A549 (cell line): ENCODE measurements around the gene KCND3. TPM values are rescaled to one million over a fixed set of nuclear protein-coding genes. Genes with fewer than 3 reads are reported as not detected.

Source experiments
- ATAC-seq, 2 experiments: fragments of 200-7000 bp in 1 of 2; fragments of >200 bp in 1 of 2; cut with Nextera tagmentation in 1 of 2; cut with Tn5 transposase in 1 of 2; 3 replicates each; pipeline versions ENCODE4 v1.8.0 to v1.9.1; 2018 to 2020; ENCODE audit warnings: mild to moderate bottlenecking in 1 of 2, moderate library complexity in 1 of 2
- CTCF ChIA-PET: fragments of 300-600 bp; sonication (Branson Sonifier 250); formaldehyde crosslinking; extraction: SDS; loops from one replicate; lab custom pipeline; 2021; ENCODE audit warnings: antibody characterized with exemption, inconsistent platforms; lab: Yijun Ruan, JAX
- POLR2A ChIA-PET: fragments of 350-600 bp; formaldehyde crosslinking; extraction: SDS; loops from one replicate; lab custom pipeline; 2021; ENCODE audit warnings: antibody characterized with exemption, inconsistent platforms; lab: Yijun Ruan, JAX
- DNase-seq, 2 experiments: peaks; one replicate each; pipeline versions ENCODE4 v3.0.0 to v3.0.0-alpha.2; 2011 to 2016; ENCODE audit warnings: low read depth in 1 of 2, low spot score in 1 of 2
- FAIRE-seq: peaks from 2 replicates; lab custom pipeline; 2011; peaks lifted over from hg19 to GRCh38; lab: Jason Lieb, UNC
- H3K27ac ChIP-seq, 2 experiments: fragments of >200 bp; sonication (Bioruptor Twin); formaldehyde crosslinking; 3 replicates each; pipeline ENCODE4 v1.5.1; 2016 to 2017
- H3K4me1 ChIP-seq: fragments of >200 bp; sonication (Bioruptor Twin); formaldehyde crosslinking; 3 replicates; pipeline ENCODE4 v1.6.1; 2016
- H3K4me2 ChIP-seq: fragments of >200 bp; sonication (Bioruptor Twin); formaldehyde crosslinking; 3 replicates; pipeline ENCODE4 v1.6.1; 2016
- H3K4me3 ChIP-seq: fragments of >200 bp; sonication (Bioruptor Twin); formaldehyde crosslinking; 3 replicates; pipeline ENCODE4 v1.5.1; 2016
- H3K9me3 ChIP-seq: fragments of >200 bp; sonication (Bioruptor Twin); formaldehyde crosslinking; 3 replicates; pipeline ENCODE4 v1.6.1; 2016
- BCL3 ChIP-seq: fragments of >200 bp; sonication (Bioruptor Twin); formaldehyde crosslinking; IDR thresholded peaks from 3 replicates; pipeline ENCODE4 v1.6.1; 2016
- CBX2 ChIP-seq: fragments of 200-600 bp; sonication (generic); IDR thresholded peaks from 2 replicates; pipeline ENCODE4 v1.6.1; 2016; ENCODE audit warnings: low read depth, mild to moderate bottlenecking, borderline replicate concordance
- EHF ChIP-seq: fragments of 250-450 bp; sonication (Bioruptor Pico); IDR thresholded peaks from 2 replicates; pipeline ENCODE4 v1.5.0; 2020; ENCODE audit warnings: mild to moderate bottlenecking
- EHMT2 ChIP-seq: fragments of 200-600 bp; sonication (generic); IDR thresholded peaks from 2 replicates; pipeline ENCODE4 v1.6.1; 2016; ENCODE audit warnings: antibody characterized with exemption, low read depth, mild to moderate bottlenecking, moderate library complexity
- GATA3 ChIP-seq: IDR thresholded peaks from 2 replicates; pipeline ENCODE4 v1.6.1; 2012; ENCODE audit warnings: borderline replicate concordance
- HDAC2 ChIP-seq: fragments of 200-600 bp; sonication (generic); IDR thresholded peaks from 2 replicates; pipeline ENCODE4 v1.6.1; 2016
- HMGXB4 ChIP-seq: fragments of 250-450 bp; sonication (Bioruptor Pico); IDR thresholded peaks from 2 replicates; pipeline ENCODE4 v1.5.0; 2021; ENCODE audit warnings: mild to moderate bottlenecking, moderate library complexity, borderline replicate concordance
- HOXB13 ChIP-seq: fragments of 250-450 bp; sonication (Bioruptor Pico); IDR thresholded peaks from 2 replicates; pipeline ENCODE4 v1.5.0; 2020; ENCODE audit warnings: low read depth, mild to moderate bottlenecking, moderate library complexity
- JUN ChIP-seq, 2 experiments: fragments of >200 bp; sonication (Bioruptor Twin); formaldehyde crosslinking; IDR thresholded peaks; 2 replicates in 1 of 2; 3 replicates in 1 of 2; pipeline ENCODE4 v1.6.1; 2016 to 2017
- JUNB ChIP-seq: fragments of >200 bp; sonication (Bioruptor Twin); formaldehyde crosslinking; IDR thresholded peaks from 2 replicates; pipeline ENCODE4 v1.6.1; 2016
- KDM5A ChIP-seq: fragments of 200-600 bp; sonication (generic); IDR thresholded peaks from 2 replicates; pipeline ENCODE4 v1.6.1; 2016; ENCODE audit warnings: antibody characterized with exemption, mild to moderate bottlenecking
- MAX ChIP-seq: IDR thresholded peaks from 2 replicates; pipeline ENCODE4 v1.6.1; 2012
- MYC ChIP-seq: IDR thresholded peaks from 2 replicates; pipeline ENCODE4 v1.6.1; 2012; ENCODE audit warnings: mild to moderate bottlenecking, inconsistent platforms, low read length, improper control_type of control experiment, borderline replicate concordance
- NR3C1 ChIP-seq: fragments of >200 bp; sonication (Bioruptor Twin); formaldehyde crosslinking; IDR thresholded peaks from 3 replicates; pipeline ENCODE4 v1.6.1; 2017
- PHF8 ChIP-seq: fragments of 200-600 bp; sonication (generic); IDR thresholded peaks from 2 replicates; pipeline ENCODE4 v1.6.1; 2016; ENCODE audit warnings: low read depth, mild to moderate bottlenecking, antibody characterized with exemption, moderate library complexity, borderline replicate concordance
- RAD21 ChIP-seq, 2 experiments: fragments of >200 bp in 1 of 2; sonication (Bioruptor Twin) in 1 of 2; formaldehyde crosslinking in 1 of 2; IDR thresholded peaks in 1 of 2; conservative IDR thresholded peaks in 1 of 2; 2 replicates in 1 of 2; 3 replicates in 1 of 2; pipeline ENCODE4 v1.6.1; 2012 to 2018; ENCODE audit warnings: inconsistent platforms in 1 of 2
- REST ChIP-seq: fragments of 200-600 bp; sonication (generic); IDR thresholded peaks from 2 replicates; pipeline ENCODE4 v1.6.1; 2016; ENCODE audit warnings: antibody characterized with exemption, mild to moderate bottlenecking, moderate library complexity
- SREBF2 ChIP-seq: fragments of 450-650 bp; IDR thresholded peaks from 2 replicates; pipeline ENCODE4 v1.6.1; 2014; ENCODE audit warnings: mild to moderate bottlenecking, moderate library complexity
- USF2 ChIP-seq: fragments of 450-650 bp; IDR thresholded peaks from 2 replicates; pipeline ENCODE4 v1.6.1; 2014; ENCODE audit warnings: antibody characterized with exemption
- ZC3H11A ChIP-seq: fragments of 450-650 bp; IDR thresholded peaks from 2 replicates; pipeline ENCODE4 v1.6.1; 2014; ENCODE audit warnings: antibody characterized with exemption, mild to moderate bottlenecking
- ZFP36 ChIP-seq: fragments of 450-650 bp; IDR thresholded peaks from 2 replicates; pipeline ENCODE4 v1.6.1; 2014; ENCODE audit warnings: borderline replicate concordance; ENCODE audit not compliant: partially characterized antibody
- WGBS: methylation state at CpG from one replicate; pipeline ENCODE4 v1.1.6; 2017; ENCODE audit errors: missing lambda C conversion rate; 5-methylcytosine and 5-hydroxymethylcytosine counted together
- polyA plus RNA-seq, 4 experiments: library from polyadenylated mRNA; depleted of rRNA in 3 of 4; stranded (reverse); fragments of >200 nt; fragmentation: RNase III in 1 of 4; extraction: RNeasy Plus Mini Kit Qiagen cat#74134 plus additional on column Dnase treatment in 1 of 4; gene quantifications; 2 replicates in 3 of 4; 3 replicates in 1 of 4; pipeline ENCODE4 v1.2.3, GENCODE V29; 2011 to 2017

The KCND3 gene
- polyA plus RNA-seq, 2 of the 4 experiments (the other 2 are of a cell fraction), result not detected

- no peak overlapping the region for H3K4me2 ChIP-seq
- DNase-seq (no peak), ATAC-seq (no peak), FAIRE-seq (no peak)
- 3% methylated on average over 4 of the region's 7 CpGs for WGBS
- no peaks in the 10 kb centered on the region for H3K4me1 ChIP-seq
- no peak for TF ChIP-seq HMGXB4 (CRISPR knock-in tag)
- TF ChIP-seq ZFP36, result no peak
- no peak overlapping the region for H3K27ac ChIP-seq
- ChIA-PET CTCF (no interaction called here), POLR2A (no interaction called here)
- no peak overlapping the region for H3K4me3 ChIP-seq
- H3K9me3 ChIP-seq, result no peaks in the 10 kb centered on the region
Measured at GRCh38 chr1:111821121-111821745, 168.2 kb downstream of the KCND3 start.

DNA sequence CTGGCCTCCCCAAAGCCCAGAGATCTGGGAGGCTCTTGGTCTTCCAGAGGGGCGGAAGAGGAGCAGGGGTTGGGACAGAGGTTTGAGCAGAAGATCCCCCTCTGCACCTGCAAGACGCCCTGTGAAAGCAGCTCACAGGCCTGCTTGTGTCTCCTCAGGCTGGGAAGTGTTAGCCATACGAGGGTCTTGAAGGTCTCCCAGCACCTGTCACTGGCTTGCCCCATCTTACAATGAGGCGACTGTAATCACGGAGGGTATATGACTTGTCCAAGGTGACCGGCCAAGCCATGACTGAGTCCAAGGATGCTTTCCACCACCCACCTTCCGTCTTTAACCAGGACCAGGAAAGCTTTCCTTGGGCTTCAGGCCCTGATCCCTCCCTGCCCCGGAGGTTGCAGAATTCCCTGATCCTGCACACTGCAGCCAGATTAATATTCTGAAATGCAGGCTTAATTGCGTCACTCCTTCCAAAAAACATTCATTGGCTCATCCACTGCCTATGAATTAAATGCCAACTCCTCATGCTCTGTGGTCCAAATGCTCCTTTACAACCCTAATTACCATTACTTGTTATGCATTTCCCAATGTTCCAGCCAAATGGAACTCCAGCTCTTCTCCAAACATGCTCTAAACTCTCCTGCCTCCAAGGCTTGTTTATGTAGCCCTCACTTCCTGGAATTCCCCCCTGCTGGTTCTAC, 169.8 kb downstream of the KCND3 start:
- FAIRE-seq (no peak), ATAC-seq (no peak), DNase-seq (no peak)
- no peak for TF ChIP-seq JUN (IDR thresholded peaks at IDR 0.05)
- TF ChIP-seq JUNB, result no peak
- no peak for TF ChIP-seq USF2
- no peak for TF ChIP-seq HDAC2
- no peak for TF ChIP-seq MYC
- TF ChIP-seq EHMT2, result no peak
- no peak for TF ChIP-seq CBX2
- no peak for TF ChIP-seq RAD21 (conservative IDR thresholded peaks at IDR 0.05 in 1 of 2, IDR thresholded peaks at IDR 0.05 in 1 of 2)
- TF ChIP-seq REST, result no peak
- no peak for TF ChIP-seq SREBF2
- CTCF ChIA-PET, result interaction anchor here (1.4 kb wide), 1 partner anchor 8 kb away, joined by 3 read pairs; no protein-coding TSS in a partner anchor
- Histone ChIP-seq H3K27ac (no peak overlapping the region), H3K4me2 (no peak overlapping the region), H3K4me1 (no peaks in the 10 kb centered on the region), H3K9me3 (no peaks in the 10 kb centered on the region), H3K4me3 (no peak overlapping the region)
- WGBS, result 51% methylated on average over 8 of the region's 9 CpGs
- POLR2A ChIA-PET, result no interaction called here

DNA sequence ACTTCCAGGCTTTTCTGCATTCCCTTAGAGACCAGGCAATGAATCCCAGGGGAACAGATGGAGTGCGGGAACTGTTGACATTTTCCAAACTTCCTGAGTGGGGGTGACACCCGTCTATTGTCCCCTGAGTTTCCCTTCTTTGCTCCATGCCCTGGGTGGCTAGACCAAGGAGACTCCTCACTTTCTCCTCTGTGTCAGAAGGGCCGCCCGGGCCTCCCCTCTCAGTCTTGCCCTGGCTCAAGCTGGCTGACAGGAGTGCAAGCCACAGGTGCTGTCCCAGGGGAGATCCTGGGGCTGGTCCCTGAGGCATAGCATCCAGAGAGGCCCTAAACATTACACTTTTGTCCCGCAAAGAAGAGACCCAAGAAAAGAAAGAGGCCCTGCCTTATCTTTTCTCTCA, 170.9 kb downstream of the KCND3 start:
- no peak for ATAC-seq
- WGBS, result 32% methylated on average over 3 of the region's 5 CpGs
- POLR2A ChIA-PET, result no interaction called here
- FAIRE-seq, result no peak
- Histone ChIP-seq H3K4me2 (no peak overlapping the region), H3K9me3 (no peaks in the 10 kb centered on the region), H3K4me3 (no peak overlapping the region), H3K4me1 (no peaks in the 10 kb centered on the region), H3K27ac (no peak overlapping the region)
- no peak for TF ChIP-seq KDM5A
- TF ChIP-seq HOXB13 (CRISPR knock-in tag), result no peak
- TF ChIP-seq GATA3, result no peak
- no peak for TF ChIP-seq EHF (CRISPR knock-in tag)
- no peak for TF ChIP-seq USF2
- no peak for TF ChIP-seq ZC3H11A
- no peak for TF ChIP-seq MAX
- TF ChIP-seq BCL3, result no peak
- TF ChIP-seq PHF8, result no peak
- no peak for TF ChIP-seq NR3C1
- DNase-seq, result no peak
- CTCF ChIA-PET, result interaction anchor here (0.7 to 1.4 kb wide), 3 partner anchors 8 to 23 kb away, joined by 3 to 4 read pairs (median 3); no protein-coding TSS in a partner anchor
